T47D (cell line): ENCODE results near the gene TRMT11.
A peak's percentile ranks its signal among the peaks of the same experiment; 100 is the strongest.
"Not testable (repeated sequence)": the region's sequence is repeated elsewhere in the genome, so short reads cannot be mapped to it uniquely, and the experiment has no call there.

Experiments used
- DNase-seq, 2 experiments: peaks; one replicate each; pipeline versions ENCODE4 v3.0.0 to v3.0.0-alpha.2; 2011 to 2012; ENCODE audit warnings: low read depth in 1 of 2, low spot score in 1 of 2
- JUND ChIP-seq: IDR thresholded peaks from 2 replicates; pipeline ENCODE4 v1.6.1; 2012; ENCODE audit warnings: low read depth
- in situ Hi-C: cut with HindIII; loops from 2 replicates; pipeline ENCODE4 v1.10.0; 2016; ENCODE audit warnings: low sequenced_read_pairs, low pct_unique_long_range_greater_than_20kb

The TRMT11 gene

GRCh38 chr6:125962900-125963497, 23.3 kb upstream of the TRMT11 start:
- in situ Hi-C loops, result no loop called here
- no peak for DNase-seq
- TF ChIP-seq JUND, result no peak

- no peak for DNase-seq
- in situ Hi-C loops, result no loop called here
- no peak for TF ChIP-seq JUND
Observed at GRCh38 chr6:125963817-125964216, 22.5 kb upstream of the TRMT11 start.

GRCh38 chr6:125966569-125966968, 19.8 kb upstream of the TRMT11 start:
- no peak for DNase-seq
- in situ Hi-C loops, result no loop called here
- no peak for TF ChIP-seq JUND

GRCh38 chr6:125968493-125968892, 17.8 kb upstream of the TRMT11 start:
- in situ Hi-C loops, result no loop called here
- TF ChIP-seq JUND, result no peak
- DNase-seq, result no peak

GRCh38 chr6:125970760-125971159, 15.6 kb upstream of the TRMT11 start:
- in situ Hi-C loops, result no loop called here
- no peak for TF ChIP-seq JUND
- DNase-seq, result no peak

GRCh38 chr6:125972478-125972877, 13.9 kb upstream of the TRMT11 start:
- in situ Hi-C loops, DNase-seq: not testable (repeated sequence)

GRCh38 chr6:125974214-125974866, 12.0 kb upstream of the TRMT11 start:
- in situ Hi-C loops, result no loop called here
- DNase-seq, result peak in 1 of 2 experiments; percentile 56
- TF ChIP-seq JUND, result no peak

GRCh38 chr6:125979101-125979500, 7.2 kb upstream of the TRMT11 start:
- in situ Hi-C loops, result no loop called here
- no peak for DNase-seq
- no peak for TF ChIP-seq JUND

- no peak for TF ChIP-seq JUND
- DNase-seq, result no peak
- in situ Hi-C loops, result no loop called here
Observed at GRCh38 chr6:125981571-125982185, 4.7 kb upstream of the TRMT11 start.

GRCh38 chr6:125983246-125983945, 2.9 kb upstream of the TRMT11 start:
- DNase-seq, result no peak
- in situ Hi-C loops, result no loop called here
- TF ChIP-seq JUND, result no peak

GRCh38 chr6:125984311-125984710, 2.0 kb upstream of the TRMT11 start:
- no peak for DNase-seq
- TF ChIP-seq JUND, result no peak
- in situ Hi-C loops, result no loop called here

GRCh38 chr6:125985522-125985921, 818 bp upstream of the TRMT11 start:
- no peak for TF ChIP-seq JUND
- no peak for DNase-seq
- in situ Hi-C loops, result no loop called here

GRCh38 chr6:125985979-125986300, 400 bp upstream of the TRMT11 start:
- DNase-seq, result no peak
- in situ Hi-C loops, result no loop called here
- TF ChIP-seq JUND, result no peak
